ENCODE measurements around the gene GJD4. TPM values are rescaled to one million over a fixed set of nuclear protein-coding genes. Genes with fewer than 3 reads are reported as not detected.

Gene GJD4
- total and polyA plus RNA-seq, 2 of the 4 experiments (the other 2 are of a cell fraction): not detected

DNA sequence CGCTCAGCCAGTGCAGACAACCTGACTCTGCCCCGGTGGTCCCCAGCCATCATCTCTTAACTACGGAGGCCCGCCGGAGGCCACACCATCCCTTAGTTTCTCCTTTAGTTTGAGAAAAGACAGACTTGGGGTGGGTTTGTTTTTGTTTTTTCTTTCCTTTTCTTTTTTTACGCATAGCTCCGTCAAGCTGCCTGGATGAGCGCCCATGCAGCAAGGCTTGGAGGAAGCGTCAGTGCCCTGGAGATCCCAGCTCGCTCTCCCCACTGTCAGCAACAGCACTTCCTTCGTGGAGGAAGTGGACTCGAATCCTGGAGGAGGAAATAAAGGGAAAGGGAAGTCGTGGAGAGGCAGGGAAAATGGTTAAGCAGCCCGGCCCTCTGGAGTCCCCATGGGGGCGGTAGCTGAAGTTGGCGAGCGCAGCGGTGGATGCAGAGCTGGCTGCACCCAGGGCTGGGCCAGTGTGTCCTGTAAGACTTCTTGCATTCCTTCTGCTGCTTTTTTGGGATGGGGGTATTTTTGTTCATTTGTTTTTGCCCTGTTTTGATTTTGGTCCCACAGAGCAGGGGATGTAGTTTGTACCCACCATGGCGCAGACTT, 35.9 kb upstream of the GJD4 start:
- H3K56ac ChIP-seq (ENCODE audit: extremely low read depth, insufficient read depth, low read length): no peak overlapping the region
- peaks cover 11% of the 10 kb centered on the region for H3K9me1 ChIP-seq (ENCODE audit: insufficient read depth, low read length)
- no peak overlapping the region for H3K4ac ChIP-seq (ENCODE audit: low read depth, low read length)
- no peak for ATAC-seq (ENCODE audit: low read depth)
- dilution Hi-C loops (cut with HindIII; ENCODE audit: low sequenced_read_pairs, unreplicated experiment) (no loop called here), intact Hi-C loops (cut with micrococcal nuclease) (loop anchor here (10.0 kb wide), 2 partner anchors 324 to 444 kb away; partner anchors contain the start of gene CREM), in situ Hi-C loops (cut with MboI; ENCODE audit: low sequenced_read_pairs) (loop anchor here (10.0 to 25.0 kb wide), 2 partner anchors 334 to 457 kb away; no protein-coding TSS in a partner anchor)
- no peak overlapping the region for H2BK20ac ChIP-seq (ENCODE audit: low read depth, low read length)
- H3K14ac ChIP-seq (replicated peaks; ENCODE audit: low read depth, low read length): no peak overlapping the region
- ChIA-PET CTCF (no interaction called here), POLR2A (ENCODE audit: unreplicated experiment) (no interaction called here)
- no peak overlapping the region for H3K9ac ChIP-seq (ENCODE audit: low read depth, low read length)
- H3K4me2 ChIP-seq (ENCODE audit: low read depth, low read length): no peak overlapping the region
- no peak overlapping the region for H3K4me3 ChIP-seq (ENCODE audit: insufficient read depth, low read depth, low read length)
- H3K4me1 ChIP-seq (ENCODE audit: control insufficient read depth, insufficient read depth, low read length): peaks cover 6% of the 10 kb centered on the region
- H3K79me1 ChIP-seq (ENCODE audit: low read depth in 1 of 2, low read length in 2 of 2): peaks cover 0 to 19% of the 10 kb centered on the region in 2 experiments; a peak in 2 of 4 replicates
- H2BK15ac ChIP-seq (ENCODE audit: low read depth, low read length): no peak overlapping the region
- 0 out of 2 replicates have a peak, but pooled peaks cover 5% of the 10 kb centered on the region for H4K20me1 ChIP-seq (ENCODE audit: insufficient read depth, low read length)
- H2AFZ ChIP-seq (replicated peaks; ENCODE audit: low read length, poor library complexity): no peak overlapping the region
- H2BK5ac ChIP-seq (ENCODE audit: low read depth, low read length, poor library complexity, severe bottlenecking): no peak overlapping the region
- H4K5ac ChIP-seq (ENCODE audit: low read depth, low read length): no peak overlapping the region
- H4K91ac ChIP-seq (ENCODE audit: insufficient read depth, low read depth, low read length): no peak overlapping the region
- H2AK9ac ChIP-seq (replicated peaks; ENCODE audit: low read depth, low read length, poor library complexity): no peak overlapping the region
- no peak overlapping the region for H3K18ac ChIP-seq (ENCODE audit: low read depth, low read length)
- no TSS peak for BruUV-seq (replicated peaks)
- 89% methylated on average over 3 of the region's 19 CpGs; no CpG with 5 or more reads in 1 of the 2 experiments for WGBS, 2 experiments (ENCODE audit: extremely low coverage in 2 of 2, insufficient read length in 1 of 2)
- no peak overlapping the region for H2BK120ac ChIP-seq (ENCODE audit: low read depth, low read length)
- DNase-seq: no peak
- H3K27me3 ChIP-seq (ENCODE audit: control insufficient read depth, insufficient read depth, low read length): no peaks in the 10 kb centered on the region
- TF ChIP-seq SMC3 (IDR thresholded peaks at IDR 0.05; ENCODE audit: low read depth, low read length) (no peak), POLR2A (IDR thresholded peaks at IDR 0.05; ENCODE audit: low read depth, low read length) (no peak), BHLHE40 (IDR thresholded peaks at IDR 0.05; ENCODE audit: low read depth, low read length) (no peak), RCOR1 (IDR thresholded peaks at IDR 0.05; ENCODE audit: insufficient replicate concordance, low read length) (no peak), MAZ (IDR thresholded peaks at IDR 0.05; ENCODE audit: borderline replicate concordance, low read depth, low read length) (no peak), CEBPB (IDR thresholded peaks at IDR 0.05; ENCODE audit: low read depth, low read length) (no peak), RFX5 (IDR thresholded peaks at IDR 0.05; ENCODE audit: low read depth, low read length) (no peak), MXI1 (IDR thresholded peaks at IDR 0.05; ENCODE audit: borderline replicate concordance, low read depth, low read length) (no peak), CHD1 (IDR thresholded peaks at IDR 0.05; ENCODE audit: low read depth, low read length) (no peak), FOS (IDR thresholded peaks at IDR 0.05; ENCODE audit: low read depth, low read length) (no peak), RAD21 (IDR thresholded peaks at IDR 0.05; ENCODE audit: low read length) (no peak), MAFK (IDR thresholded peaks at IDR 0.05; ENCODE audit: low read depth, low read length) (no peak), NFE2L2 (IDR thresholded peaks at IDR 0.05; ENCODE audit: low read depth, low read length) (no peak)
- TF ChIP-seq, protein P1, sequence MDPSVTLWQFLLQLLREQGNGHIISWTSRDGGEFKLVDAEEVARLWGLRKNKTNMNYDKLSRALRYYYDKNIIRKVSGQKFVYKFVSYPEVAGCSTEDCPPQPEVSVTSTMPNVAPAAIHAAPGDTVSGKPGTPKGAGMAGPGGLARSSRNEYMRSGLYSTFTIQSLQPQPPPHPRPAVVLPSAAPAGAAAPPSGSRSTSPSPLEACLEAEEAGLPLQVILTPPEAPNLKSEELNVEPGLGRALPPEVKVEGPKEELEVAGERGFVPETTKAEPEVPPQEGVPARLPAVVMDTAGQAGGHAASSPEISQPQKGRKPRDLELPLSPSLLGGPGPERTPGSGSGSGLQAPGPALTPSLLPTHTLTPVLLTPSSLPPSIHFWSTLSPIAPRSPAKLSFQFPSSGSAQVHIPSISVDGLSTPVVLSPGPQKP (IDR thresholded peaks at IDR 0.05; ENCODE audit: borderline replicate concordance, low read depth, low read length): no peak
- TF ChIP-seq, protein P2, sequence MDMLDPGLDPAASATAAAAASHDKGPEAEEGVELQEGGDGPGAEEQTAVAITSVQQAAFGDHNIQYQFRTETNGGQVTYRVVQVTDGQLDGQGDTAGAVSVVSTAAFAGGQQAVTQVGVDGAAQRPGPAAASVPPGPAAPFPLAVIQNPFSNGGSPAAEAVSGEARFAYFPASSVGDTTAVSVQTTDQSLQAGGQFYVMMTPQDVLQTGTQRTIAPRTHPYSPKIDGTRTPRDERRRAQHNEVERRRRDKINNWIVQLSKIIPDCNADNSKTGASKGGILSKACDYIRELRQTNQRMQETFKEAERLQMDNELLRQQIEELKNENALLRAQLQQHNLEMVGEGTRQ (IDR thresholded peaks at IDR 0.05; ENCODE audit: low read depth, low read length): no peak
- TF ChIP-seq, protein P3, sequence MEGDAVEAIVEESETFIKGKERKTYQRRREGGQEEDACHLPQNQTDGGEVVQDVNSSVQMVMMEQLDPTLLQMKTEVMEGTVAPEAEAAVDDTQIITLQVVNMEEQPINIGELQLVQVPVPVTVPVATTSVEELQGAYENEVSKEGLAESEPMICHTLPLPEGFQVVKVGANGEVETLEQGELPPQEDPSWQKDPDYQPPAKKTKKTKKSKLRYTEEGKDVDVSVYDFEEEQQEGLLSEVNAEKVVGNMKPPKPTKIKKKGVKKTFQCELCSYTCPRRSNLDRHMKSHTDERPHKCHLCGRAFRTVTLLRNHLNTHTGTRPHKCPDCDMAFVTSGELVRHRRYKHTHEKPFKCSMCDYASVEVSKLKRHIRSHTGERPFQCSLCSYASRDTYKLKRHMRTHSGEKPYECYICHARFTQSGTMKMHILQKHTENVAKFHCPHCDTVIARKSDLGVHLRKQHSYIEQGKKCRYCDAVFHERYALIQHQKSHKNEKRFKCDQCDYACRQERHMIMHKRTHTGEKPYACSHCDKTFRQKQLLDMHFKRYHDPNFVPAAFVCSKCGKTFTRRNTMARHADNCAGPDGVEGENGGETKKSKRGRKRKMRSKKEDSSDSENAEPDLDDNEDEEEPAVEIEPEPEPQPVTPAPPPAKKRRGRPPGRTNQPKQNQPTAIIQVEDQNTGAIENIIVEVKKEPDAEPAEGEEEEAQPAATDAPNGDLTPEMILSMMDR (conservative IDR thresholded peaks at IDR 0.05; ENCODE audit: low read depth, low read length): no peak
- H2AK5ac ChIP-seq (ENCODE audit: low read depth, low read length): no peak overlapping the region
- no peaks in the 10 kb centered on the region for H3K9me3 ChIP-seq (ENCODE audit: control insufficient read depth, insufficient read depth, low read length)
- H3K36me3 ChIP-seq (ENCODE audit: control insufficient read depth, insufficient read depth, low read length): peaks cover 27% of the 10 kb centered on the region
- H3K27ac ChIP-seq (ENCODE audit: insufficient read depth, low read length): no peak overlapping the region
- H4K8ac ChIP-seq (ENCODE audit: low read depth in 2 of 2, low read length in 2 of 2): no peak overlapping the region
- H3K23ac ChIP-seq (ENCODE audit: low read depth, low read length): no peak overlapping the region
